GM06990 (cell line): ENCODE data around the gene NIPAL3.

Experiments used
- DNase-seq: peaks from one replicate; pipeline ENCODE4 v3.0.0-alpha.2; 2011; ENCODE audit not compliant: insufficient read length; ENCODE audit errors: extremely low read depth
- H3K27me3 ChIP-seq: replicated peaks from 2 replicates; pipeline ENCODE4 v1.6.0; 2011; ENCODE audit warnings: low read length; ENCODE audit not compliant: control insufficient read depth, insufficient read depth
- H3K36me3 ChIP-seq: 2 replicates; pipeline ENCODE4 v1.5.1; 2011; ENCODE audit warnings: low read length; ENCODE audit not compliant: control insufficient read depth, insufficient read depth
- H3K4me3 ChIP-seq: replicated peaks from 2 replicates; pipeline ENCODE4 v1.5.1; 2011; ENCODE audit warnings: low read depth, mild to moderate bottlenecking, control low read depth, low read length
- CTCF ChIP-seq: IDR thresholded peaks from 2 replicates; pipeline ENCODE4 v1.5.1; 2011; ENCODE audit warnings: low read length, control low read depth, mild to moderate bottlenecking, inconsistent platforms; ENCODE audit not compliant: insufficient read depth, poor library complexity, severe bottlenecking

The NIPAL3 gene

GRCh38 chr1:24426744-24427544 lies 11.3 kb downstream of the NIPAL3 start:
- no peaks in the 10 kb centered on the region for H3K27me3 ChIP-seq
- DNase-seq = no peak
- no peak overlapping the region for H3K4me3 ChIP-seq
- H3K36me3 ChIP-seq = no peaks in the 10 kb centered on the region; the same call in 1 of the 2 replicates
- no peak for TF ChIP-seq CTCF

- no peak for TF ChIP-seq CTCF
- H3K27me3 ChIP-seq = no peaks in the 10 kb centered on the region
- H3K36me3 ChIP-seq = no peaks in the 10 kb centered on the region; the same call in 1 of the 2 replicates
- H3K4me3 ChIP-seq = no peak overlapping the region
- no peak for DNase-seq
These were observed 11.9 kb downstream of the NIPAL3 start for GRCh38 chr1:24427545-24427862.

- no peak for DNase-seq
These were observed 20.3 kb downstream of the NIPAL3 start for GRCh38 chr1:24435782-24436365.

GRCh38 chr1:24437631-24438396 lies 22.2 kb downstream of the NIPAL3 start:
- Histone ChIP-seq H3K27me3 (no peaks in the 10 kb centered on the region), H3K4me3 (no peak overlapping the region), H3K36me3 (peaks cover 3% of the 10 kb centered on the region; the same call in 1 of the 2 replicates)
- no peak for TF ChIP-seq CTCF
- no peak for DNase-seq

More at GRCh38 chr1:24435782-24436365, 20.3 kb downstream of the NIPAL3 start:
- peaks cover 2% of the 10 kb centered on the region; the same call in 1 of the 2 replicates for H3K36me3 ChIP-seq
- no peaks in the 10 kb centered on the region for H3K27me3 ChIP-seq
- TF ChIP-seq CTCF = no peak
- no peak overlapping the region for H3K4me3 ChIP-seq

GRCh38 chr1:24438423-24438901 lies 22.9 kb downstream of the NIPAL3 start:
- TF ChIP-seq CTCF = no peak
- Histone ChIP-seq H3K36me3 (peaks cover 3% of the 10 kb centered on the region; the same call in 1 of the 2 replicates), H3K27me3 (no peaks in the 10 kb centered on the region), H3K4me3 (no peak overlapping the region)
- DNase-seq = no peak
